Fibroblast of the conjunctiva (primary cell): ENCODE results near the gene PDE10A.
"Not testable (repeated sequence)": the region's sequence is repeated elsewhere in the genome, so short reads cannot be mapped to it uniquely, and the experiment has no call there.

Source experiments
- DNase-seq: peaks from one replicate; pipeline ENCODE4 v3.0.0-alpha.2; 2010; ENCODE audit warnings: low read depth

Gene PDE10A

GRCh38 chr6:165545806-165546205 lies 117.2 kb downstream of the PDE10A start:
- DNase-seq = no peak

DNA sequence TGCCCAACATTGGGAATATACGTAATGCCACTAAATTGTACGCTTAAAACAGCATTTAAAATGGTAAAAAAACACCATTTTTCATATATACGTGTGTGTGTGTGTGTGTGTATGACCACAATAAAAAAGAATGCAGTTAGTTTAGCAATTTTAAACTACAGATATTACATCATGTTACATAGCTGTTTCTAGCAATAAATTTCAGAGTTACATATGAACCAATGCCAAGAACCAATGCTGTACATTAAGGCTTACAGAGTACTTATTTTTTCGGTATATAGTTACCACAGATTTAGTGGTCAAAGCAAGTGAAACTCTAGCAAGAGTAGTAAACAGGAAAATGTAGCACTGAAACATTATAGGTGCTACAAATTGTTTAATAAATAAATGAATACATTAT lies 119.3 kb downstream of the PDE10A start:
- DNase-seq = no peak

DNA sequence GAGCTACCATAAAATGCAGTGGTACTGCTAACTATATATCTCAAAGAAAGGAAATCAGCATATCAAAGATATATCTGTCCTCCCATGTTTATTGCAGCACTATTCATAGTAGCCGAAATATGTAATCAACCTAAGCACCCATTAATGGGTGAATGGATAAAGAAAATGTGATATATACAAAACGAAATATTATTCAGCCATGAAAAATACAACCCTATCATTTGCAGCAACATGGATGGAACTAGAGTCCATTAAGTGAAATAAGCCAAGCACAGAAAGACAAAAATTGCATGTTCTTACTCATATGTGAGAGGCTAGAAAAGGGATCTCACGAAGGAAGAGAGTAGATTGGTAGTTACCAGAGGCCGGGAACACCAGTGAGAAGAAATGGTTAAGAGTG lies 126.1 kb downstream of the PDE10A start:
- no peak for DNase-seq

GRCh38 chr6:165519316-165519715 lies 143.7 kb downstream of the PDE10A start:
- no peak for DNase-seq

DNA sequence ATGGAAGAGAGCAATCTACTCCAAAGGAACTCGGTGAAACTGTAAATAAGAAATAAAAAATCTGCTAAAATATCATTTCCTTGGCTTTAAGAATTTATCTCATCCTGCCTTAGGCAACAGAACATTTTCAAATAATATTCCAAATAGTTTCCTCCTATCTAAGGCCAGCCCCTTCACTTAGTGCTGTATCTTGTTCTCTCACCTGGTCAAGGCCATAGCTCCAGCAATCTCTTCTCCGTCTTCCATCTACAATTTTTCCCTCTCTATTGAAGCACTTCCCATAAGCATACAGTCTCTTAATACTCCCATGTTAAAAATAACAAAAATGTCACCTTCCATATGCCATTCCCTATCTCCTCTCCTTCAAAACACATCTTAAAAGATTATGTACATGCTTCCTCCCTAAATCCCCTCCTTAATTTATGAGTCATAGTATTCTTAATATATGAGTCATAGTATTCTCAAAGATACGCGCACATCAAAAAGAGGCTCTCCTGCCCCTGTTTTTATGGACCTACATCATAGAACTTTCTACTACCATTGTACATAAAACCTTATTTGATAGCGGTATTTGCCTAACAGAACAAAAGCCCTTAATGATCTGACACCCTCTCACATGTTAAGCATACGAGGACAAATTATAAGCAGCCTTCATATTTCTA lies 146.9 kb downstream of the PDE10A start:
- no peak for DNase-seq

DNA sequence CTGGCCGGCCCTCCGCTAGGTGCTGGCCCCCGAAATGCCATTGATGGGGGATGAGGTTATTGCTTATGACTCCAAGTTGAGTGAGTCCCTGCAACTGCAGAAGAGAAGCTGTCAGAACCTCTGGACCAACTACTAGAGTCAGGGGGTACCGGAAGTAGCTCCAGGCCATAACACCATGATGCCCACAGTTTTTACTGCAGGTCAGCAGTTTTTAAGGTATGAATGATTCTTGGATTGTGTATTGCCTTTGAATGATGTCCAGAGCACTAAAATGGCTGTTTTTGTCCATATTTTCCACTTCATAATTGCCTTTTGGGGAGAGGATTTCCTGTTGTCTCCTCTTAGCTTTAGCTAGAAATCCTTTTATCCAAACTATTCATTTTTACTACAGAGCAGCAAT lies 148.4 kb downstream of the PDE10A start:
- DNase-seq = no peak

- DNase-seq = no peak
Measured at GRCh38 chr6:165511807-165512206, 151.2 kb downstream of the PDE10A start.

DNA sequence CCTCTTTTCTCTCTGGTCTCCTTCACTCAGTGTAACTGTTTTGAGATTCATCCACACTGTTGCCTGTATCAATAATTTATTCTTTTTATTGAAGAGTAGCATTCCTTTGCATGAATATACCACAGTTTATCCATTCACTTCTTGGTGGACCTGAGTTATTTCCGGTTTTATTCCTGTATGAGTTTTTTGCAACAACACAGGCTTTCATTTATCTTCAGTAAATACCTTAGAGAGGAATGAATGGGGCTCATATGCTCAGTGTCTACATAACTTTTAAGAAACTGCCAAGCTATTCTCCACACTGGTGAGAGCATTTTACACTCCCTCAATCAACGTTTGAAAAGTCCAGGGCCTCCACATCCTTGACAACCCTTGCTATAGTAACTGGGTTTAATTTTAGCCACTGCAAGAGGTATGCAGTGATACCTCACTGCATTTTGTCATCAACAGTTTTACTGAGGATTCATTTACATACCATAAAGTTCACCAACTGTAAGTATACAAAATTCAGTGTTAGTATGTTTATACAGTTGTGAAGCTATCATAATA lies 154.6 kb downstream of the PDE10A start:
- no peak for DNase-seq

DNA sequence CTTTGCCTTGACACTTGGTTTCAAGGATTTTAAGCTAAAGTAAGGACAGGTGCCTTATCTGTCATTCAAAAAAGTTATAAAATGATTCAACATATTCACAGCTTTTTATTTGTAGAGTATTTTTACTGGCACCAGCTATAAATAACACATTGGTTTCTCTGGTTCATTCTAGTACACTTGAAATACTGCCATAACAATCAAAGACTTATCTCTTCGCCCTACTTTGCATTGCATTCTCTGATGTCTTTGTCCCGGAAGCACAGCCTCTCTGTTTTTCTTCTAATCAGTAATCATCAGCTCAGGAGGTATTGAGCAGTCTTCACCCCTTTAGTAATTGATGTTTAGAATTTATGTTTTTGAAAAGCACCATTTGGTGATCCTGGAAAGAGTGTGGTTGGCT lies 156.4 kb downstream of the PDE10A start:
- DNase-seq = no peak

DNA sequence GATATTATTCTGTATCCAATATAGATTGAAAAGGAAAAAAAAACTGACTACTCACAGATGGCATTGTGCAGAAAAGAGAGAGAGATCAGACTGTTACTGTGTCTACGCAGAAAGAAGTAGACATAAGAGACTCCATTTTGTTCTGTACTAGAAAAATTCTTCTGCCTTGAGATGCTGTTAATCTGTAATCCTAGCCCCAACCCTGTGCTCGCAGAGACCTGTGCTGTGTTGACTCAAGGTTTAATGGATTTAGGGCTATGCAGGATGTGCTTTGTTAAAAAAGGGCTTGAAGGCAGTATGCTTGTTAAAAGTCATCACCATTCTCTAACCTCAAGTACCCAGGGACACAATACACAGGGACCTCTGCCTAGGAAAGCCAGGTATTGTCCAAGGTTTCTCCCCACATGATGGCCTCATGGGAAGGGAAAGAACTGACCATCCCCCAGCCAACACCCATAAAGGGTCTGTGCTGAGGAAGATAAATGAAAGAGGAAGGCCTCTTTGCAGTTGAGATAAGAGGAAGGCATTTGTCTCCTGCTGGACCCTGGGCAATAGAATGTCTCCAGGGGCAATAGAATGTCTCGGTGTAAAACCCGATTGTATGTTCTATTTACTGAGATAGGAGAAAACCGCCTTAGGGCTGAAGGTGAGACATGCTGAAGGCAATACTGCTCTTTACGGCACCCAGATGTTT lies 162.7 kb downstream of the PDE10A start:
- DNase-seq = not testable (repeated sequence)

DNA sequence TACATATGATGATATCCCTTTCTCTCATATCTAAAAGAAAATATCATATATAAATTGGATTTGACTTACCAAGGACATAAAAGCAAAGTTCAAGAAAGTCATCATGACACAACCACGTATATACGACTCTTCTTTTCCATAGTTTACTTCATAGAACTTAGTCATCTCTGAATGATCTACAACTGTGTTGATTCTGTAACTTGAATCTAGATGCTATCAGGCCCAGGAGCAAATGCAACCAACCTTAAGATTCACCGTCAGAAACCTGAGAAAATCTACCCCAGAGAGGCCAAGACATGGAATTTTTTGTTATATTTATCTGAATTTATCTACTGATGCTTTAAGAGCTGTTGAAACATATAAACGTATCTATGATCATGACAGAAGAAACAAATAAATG lies 165.6 kb downstream of the PDE10A start:
- DNase-seq = no peak

DNA sequence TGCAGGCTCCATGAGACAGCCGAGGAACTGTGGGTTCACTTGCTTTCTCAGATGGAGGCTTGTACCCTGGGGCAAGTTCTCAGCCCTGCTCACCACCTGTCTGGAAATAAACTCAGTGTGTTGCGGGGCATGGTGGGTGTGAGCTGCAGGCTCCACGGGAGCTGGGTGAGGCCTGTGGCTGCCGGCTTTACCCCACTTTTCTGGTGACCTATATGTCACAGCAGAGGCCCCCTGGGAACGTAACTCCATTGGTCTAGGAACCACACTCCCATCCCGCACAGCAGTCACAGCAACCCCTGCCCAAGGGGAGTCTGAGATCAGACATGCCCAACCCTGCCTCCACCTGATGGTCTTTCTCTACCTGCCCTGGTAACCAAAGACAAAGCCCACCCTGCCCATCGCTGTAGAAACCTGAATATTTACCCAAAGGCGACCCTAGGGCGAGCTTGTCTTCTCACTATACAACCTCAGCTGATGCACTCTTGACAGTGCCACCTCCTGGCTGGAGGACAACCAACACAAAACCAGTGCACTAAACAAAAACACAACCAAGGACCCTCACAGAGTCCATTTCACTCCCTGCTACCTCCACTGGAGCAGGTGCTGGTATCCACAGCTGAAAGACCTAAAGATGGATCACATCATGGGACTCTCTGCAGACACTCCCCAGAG lies 174.3 kb downstream of the PDE10A start:
- no peak for DNase-seq

DNA sequence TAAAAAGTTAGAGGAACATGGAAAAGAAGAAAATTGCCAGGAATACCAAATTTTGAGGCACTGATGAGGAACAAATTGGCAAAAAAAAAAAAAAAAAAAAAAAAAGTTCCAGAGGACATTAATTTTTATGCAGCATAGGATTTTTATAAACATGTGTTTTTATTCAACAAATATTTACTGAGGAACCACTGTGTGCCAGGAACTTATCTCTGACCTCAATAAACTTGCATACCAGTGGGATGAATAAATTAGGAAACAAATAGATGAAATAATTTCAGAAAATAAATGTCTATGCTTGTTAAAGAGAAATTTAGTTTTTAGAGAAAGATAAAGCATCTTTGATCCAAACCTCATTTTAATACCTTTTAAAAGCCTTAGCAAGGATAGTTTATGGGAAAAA lies 175.1 kb downstream of the PDE10A start:
- DNase-seq = no peak

- no peak for DNase-seq
Measured at GRCh38 chr6:165487347-165487746, 175.7 kb downstream of the PDE10A start.

GRCh38 chr6:165486183-165487137 lies 176.6 kb downstream of the PDE10A start:
- DNase-seq = no peak

DNA sequence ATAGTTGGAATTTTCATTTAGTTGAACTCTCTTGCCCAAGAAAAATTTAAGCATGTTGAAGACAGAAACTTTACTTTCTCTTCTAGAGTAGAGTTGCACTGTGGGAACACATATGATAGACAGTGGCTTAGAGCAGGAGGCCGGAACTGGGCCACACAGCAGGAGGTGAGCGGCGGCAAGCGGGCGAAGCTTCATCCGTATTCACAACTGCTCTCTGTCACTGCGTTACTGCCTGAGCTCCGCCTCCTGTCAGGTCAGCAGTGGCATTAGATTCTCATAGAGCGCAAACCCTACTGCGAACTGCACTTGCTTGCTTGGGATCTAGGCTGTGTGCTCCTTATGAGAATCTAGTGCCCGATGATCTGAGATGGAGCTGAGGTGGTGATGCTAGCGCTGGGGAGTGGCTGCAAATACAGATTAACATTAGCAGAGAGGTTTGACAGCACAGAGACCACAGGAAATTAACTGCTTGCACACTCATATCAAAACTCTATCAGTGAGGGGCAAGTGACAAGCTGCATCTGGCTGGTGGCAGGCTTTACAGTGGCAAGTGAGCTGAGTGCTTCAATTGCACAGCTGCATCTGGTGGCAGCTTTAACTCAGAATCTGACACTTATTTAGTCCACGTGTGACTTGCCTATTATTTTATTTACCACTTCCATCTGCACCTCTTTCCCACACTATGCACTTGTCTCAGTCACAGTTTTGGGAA lies 178.7 kb downstream of the PDE10A start:
- DNase-seq = no peak

- no peak for DNase-seq
Measured at GRCh38 chr6:165481921-165482320, 181.1 kb downstream of the PDE10A start.

- DNase-seq = no peak
Measured at GRCh38 chr6:165480916-165481315, 182.1 kb downstream of the PDE10A start.

GRCh38 chr6:165478581-165478980 lies 184.5 kb downstream of the PDE10A start:
- DNase-seq = no peak

DNA sequence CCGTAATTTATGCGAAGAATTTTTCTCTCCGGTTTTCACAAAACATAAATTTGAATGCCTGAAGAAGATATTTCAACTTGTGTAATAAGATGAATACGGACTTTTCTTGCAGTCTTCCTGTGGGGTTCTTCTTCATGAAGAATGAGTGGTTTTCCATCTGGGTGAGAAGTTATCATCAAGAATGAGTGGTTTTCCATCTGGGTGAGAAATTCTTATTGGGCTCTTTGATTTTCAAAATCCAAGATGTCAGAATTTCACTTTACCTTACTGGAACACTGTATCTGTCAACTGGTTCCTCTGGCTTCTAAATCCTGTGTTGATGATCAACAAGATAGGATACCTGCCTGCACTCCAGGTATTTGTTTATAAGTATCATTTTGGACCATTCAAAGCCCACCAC lies 193.6 kb downstream of the PDE10A start:
- no peak for DNase-seq
